ENCODE results near the gene STRAP.
"Not testable (repeated sequence)": the region's sequence is repeated elsewhere in the genome, so short reads cannot be mapped to it uniquely, and the experiment has no call there.

Gene STRAP

DNA sequence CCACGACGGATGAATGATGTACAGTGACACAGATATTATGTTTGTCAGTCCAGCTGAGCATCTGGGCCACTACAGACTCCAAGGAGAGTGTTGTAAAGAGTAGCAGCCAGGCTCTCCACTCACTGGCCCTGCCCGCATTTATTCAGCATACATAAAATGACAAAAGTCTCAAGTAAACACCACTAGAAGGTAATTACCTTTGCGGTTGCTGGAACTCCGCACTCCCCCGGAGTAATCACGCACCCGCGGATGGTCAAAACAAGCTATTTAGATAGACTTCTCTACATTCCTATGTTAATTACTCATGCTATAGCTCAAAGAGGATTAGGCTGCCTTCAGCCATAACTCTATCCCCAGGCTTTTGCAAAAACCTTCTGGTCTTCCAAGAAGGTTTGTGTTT is 18.8 kb upstream of the STRAP start:
- Histone ChIP-seq H3K27ac (no peak overlapping the region), H3K27me3 (ENCODE audit: control insufficient read depth, insufficient read depth, low read length) (no peaks in the 10 kb centered on the region), H2AFZ (no peak overlapping the region), H3K79me2 (no peaks in the 10 kb centered on the region), H3K36me3 (ENCODE audit: control insufficient read depth, insufficient read depth, low read length) (no peaks in the 10 kb centered on the region), H3K9ac (no peak overlapping the region), H3K9me3 (ENCODE audit: control insufficient read depth, low read length) (no peaks in the 10 kb centered on the region), H3K4me3 (ENCODE audit: low read depth, low read length) (no peak overlapping the region), H3K4me1 (no peaks in the 10 kb centered on the region), H3K4me2 (ENCODE audit: low read length) (no peak overlapping the region)
- TF ChIP-seq, protein P1, sequence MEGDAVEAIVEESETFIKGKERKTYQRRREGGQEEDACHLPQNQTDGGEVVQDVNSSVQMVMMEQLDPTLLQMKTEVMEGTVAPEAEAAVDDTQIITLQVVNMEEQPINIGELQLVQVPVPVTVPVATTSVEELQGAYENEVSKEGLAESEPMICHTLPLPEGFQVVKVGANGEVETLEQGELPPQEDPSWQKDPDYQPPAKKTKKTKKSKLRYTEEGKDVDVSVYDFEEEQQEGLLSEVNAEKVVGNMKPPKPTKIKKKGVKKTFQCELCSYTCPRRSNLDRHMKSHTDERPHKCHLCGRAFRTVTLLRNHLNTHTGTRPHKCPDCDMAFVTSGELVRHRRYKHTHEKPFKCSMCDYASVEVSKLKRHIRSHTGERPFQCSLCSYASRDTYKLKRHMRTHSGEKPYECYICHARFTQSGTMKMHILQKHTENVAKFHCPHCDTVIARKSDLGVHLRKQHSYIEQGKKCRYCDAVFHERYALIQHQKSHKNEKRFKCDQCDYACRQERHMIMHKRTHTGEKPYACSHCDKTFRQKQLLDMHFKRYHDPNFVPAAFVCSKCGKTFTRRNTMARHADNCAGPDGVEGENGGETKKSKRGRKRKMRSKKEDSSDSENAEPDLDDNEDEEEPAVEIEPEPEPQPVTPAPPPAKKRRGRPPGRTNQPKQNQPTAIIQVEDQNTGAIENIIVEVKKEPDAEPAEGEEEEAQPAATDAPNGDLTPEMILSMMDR (IDR thresholded peaks at IDR 0.05), result no peak

DNA sequence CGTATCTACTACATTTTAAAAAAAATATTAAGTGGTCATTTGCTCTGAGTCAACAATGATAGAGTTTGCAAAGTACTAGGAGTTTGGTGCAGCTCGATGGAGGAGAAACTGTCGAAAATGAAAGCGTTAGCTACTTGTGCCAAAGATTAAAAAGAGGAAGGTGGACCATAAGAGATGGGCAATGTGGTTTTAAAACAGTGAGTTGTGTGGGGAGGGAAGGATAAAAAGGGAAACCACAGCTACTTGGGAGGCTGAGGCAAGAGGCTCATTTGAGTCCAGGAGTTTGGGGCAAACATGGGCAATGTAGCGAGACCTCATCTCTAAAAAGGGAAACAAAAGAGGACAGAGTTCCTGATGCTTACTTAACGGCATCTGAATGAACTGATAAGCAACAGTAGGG is 18.2 kb upstream of the STRAP start:
- no peak overlapping the region for H3K4me2 ChIP-seq (ENCODE audit: low read length)
- no peak overlapping the region for H2AFZ ChIP-seq
- no peak overlapping the region for H3K4me3 ChIP-seq (ENCODE audit: low read depth, low read length)
- TF ChIP-seq, protein P1 (IDR thresholded peaks at IDR 0.05), result no peak
- H3K36me3 ChIP-seq (ENCODE audit: control insufficient read depth, insufficient read depth, low read length), result no peaks in the 10 kb centered on the region
- no peaks in the 10 kb centered on the region for H3K79me2 ChIP-seq
- no peaks in the 10 kb centered on the region for H3K9me3 ChIP-seq (ENCODE audit: control insufficient read depth, low read length)
- no peaks in the 10 kb centered on the region for H3K4me1 ChIP-seq
- no peak overlapping the region for H3K27ac ChIP-seq
- no peaks in the 10 kb centered on the region for H3K27me3 ChIP-seq (ENCODE audit: control insufficient read depth, insufficient read depth, low read length)
- H3K9ac ChIP-seq, result no peak overlapping the region

DNA sequence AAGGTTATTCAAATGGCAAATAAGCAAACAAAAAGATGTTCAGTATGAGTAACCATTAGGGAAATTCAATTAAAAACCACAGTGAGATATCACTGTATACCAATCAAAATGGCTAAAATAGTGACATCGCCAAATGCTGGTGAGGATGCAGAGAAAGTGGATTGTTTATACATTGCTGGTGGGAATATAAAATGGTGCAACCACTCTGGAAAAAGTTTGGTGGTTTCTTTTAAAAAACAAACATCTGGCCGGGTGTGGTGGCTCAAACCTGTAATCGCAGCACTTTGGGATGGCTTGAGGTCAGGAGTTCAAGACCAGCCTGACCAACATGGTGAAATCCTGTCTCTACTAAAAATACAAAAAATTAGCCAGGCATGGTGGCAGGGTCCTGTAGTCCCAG is 14.0 kb upstream of the STRAP start:
- H3K9me3 ChIP-seq (ENCODE audit: control insufficient read depth, low read length), result no peaks in the 10 kb centered on the region
- H3K27me3 ChIP-seq (ENCODE audit: control insufficient read depth, insufficient read depth, low read length), result no peaks in the 10 kb centered on the region
- H3K4me3 ChIP-seq (ENCODE audit: low read depth, low read length), result no peak overlapping the region
- no peak overlapping the region for H2AFZ ChIP-seq
- no peak overlapping the region for H3K9ac ChIP-seq
- no peak overlapping the region for H3K27ac ChIP-seq
- no peaks in the 10 kb centered on the region for H3K36me3 ChIP-seq (ENCODE audit: control insufficient read depth, insufficient read depth, low read length)
- H3K79me2 ChIP-seq, result no peaks in the 10 kb centered on the region
- H3K4me1 ChIP-seq, result no peaks in the 10 kb centered on the region
- TF ChIP-seq, protein P1 (IDR thresholded peaks at IDR 0.05), result no peak
- no peak overlapping the region for H3K4me2 ChIP-seq (ENCODE audit: low read length)

DNA sequence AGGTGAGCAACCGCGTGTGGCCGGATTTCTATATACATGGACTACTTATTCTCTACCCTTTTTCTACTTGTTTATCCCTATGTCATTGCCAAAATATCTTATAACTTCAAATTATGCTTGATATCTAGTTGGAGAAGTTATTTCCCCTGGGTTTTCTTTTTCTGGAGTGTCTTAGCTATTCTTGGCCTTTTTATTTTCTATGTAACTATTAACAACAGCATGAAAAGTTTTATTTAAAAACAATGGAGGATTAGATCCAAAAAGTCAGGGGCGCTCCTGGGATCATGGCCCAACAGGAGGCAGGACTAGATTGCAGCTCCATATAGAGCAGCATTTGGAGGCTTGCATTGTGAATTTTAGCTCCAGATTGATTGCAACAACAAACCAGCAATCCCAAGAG is 8.6 kb upstream of the STRAP start:
- Histone ChIP-seq H3K27me3 (ENCODE audit: control insufficient read depth, insufficient read depth, low read length) (no peaks in the 10 kb centered on the region), H3K27ac (no peak overlapping the region), H2AFZ (no peak overlapping the region), H3K4me1 (no peaks in the 10 kb centered on the region), H3K9me3 (ENCODE audit: control insufficient read depth, low read length) (no peaks in the 10 kb centered on the region), H3K4me2 (ENCODE audit: low read length) (no peak overlapping the region), H3K36me3 (ENCODE audit: control insufficient read depth, insufficient read depth, low read length) (no peaks in the 10 kb centered on the region), H3K4me3 (ENCODE audit: low read depth, low read length) (no peak overlapping the region), H3K79me2 (no peaks in the 10 kb centered on the region), H3K9ac (no peak overlapping the region)
- TF ChIP-seq, protein P1 (IDR thresholded peaks at IDR 0.05), result no peak

DNA sequence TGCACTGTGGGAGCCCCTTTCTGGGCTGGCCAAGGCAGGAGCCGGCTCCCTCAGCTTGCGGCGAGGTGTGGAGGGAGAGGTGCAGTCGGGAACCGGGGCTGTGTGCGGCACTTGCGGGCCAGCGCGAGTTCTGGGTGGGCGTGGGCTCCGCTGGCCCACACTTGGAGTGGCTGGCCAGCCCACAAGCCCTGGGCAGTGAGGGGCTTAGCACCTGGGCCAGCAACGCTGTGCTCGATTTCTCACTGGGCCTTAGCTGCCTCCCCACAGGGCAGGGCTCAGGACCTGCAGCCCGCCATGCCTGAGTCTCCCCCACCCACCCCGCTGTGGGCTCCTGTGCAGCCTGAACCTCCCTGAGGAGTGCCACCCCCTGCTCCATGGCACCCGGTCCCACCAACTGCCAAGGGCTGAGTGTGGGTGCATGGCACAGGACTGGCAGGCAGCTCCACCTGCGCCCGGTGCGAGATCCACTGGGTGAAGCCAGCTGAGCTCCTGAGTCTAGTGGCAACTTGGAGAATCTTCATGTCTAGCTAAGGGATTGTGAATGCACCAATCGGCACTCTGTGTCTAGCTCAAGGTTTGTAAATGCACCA is 7.5 kb upstream of the STRAP start:
- H3K79me2 ChIP-seq; H3K36me3 ChIP-seq (ENCODE audit: control insufficient read depth, insufficient read depth, low read length); H3K4me3 ChIP-seq (ENCODE audit: low read depth, low read length); H3K9me3 ChIP-seq (ENCODE audit: control insufficient read depth, low read length); H3K27ac ChIP-seq; H3K4me1 ChIP-seq; H3K27me3 ChIP-seq (ENCODE audit: control insufficient read depth, insufficient read depth, low read length); H3K4me2 ChIP-seq (ENCODE audit: low read length); H3K9ac ChIP-seq; H2AFZ ChIP-seq: not testable (repeated sequence)

Data from parathyroid adenoma (tissue), 2 donors.